ENCODE data around the gene RPH3AL.
"Not testable (repeated sequence)": the region's sequence is repeated elsewhere in the genome, so short reads cannot be mapped to it uniquely, and the experiment has no call there.

RPH3AL gene

GRCh38 chr17:320809-321385 lies 31.7 kb downstream of the RPH3AL start:
- in situ Hi-C loops (cut with MboI; ENCODE audit: low sequenced_read_pairs) = no loop called here

DNA sequence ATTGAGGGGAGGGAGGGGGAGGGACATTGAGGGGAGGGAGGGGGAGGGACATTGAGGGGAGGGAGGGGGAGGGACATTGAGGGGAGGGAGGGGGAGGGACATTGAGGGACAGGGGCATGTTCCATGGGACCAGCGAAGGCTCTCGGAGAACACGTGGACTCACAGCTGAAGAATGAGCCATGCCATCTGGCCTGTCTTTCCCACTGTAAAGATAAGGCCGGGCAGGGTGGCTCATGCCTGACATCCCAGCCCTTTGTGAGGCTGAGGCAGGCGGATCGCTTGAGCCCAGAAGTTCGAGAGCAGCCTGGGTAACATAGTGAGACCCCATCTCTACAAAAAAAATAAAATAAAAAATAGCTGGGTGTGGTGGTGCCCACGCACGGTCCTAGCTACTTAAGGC lies 32.5 kb downstream of the RPH3AL start:
- in situ Hi-C loops (cut with MboI; ENCODE audit: low sequenced_read_pairs) = no loop called here

- in situ Hi-C loops (cut with MboI; ENCODE audit: low sequenced_read_pairs) = no loop called here
Measured at GRCh38 chr17:319266-319665, 33.3 kb downstream of the RPH3AL start.

GRCh38 chr17:317070-317469 lies 35.5 kb downstream of the RPH3AL start:
- in situ Hi-C loops (cut with MboI; ENCODE audit: low sequenced_read_pairs) = not testable (repeated sequence)

GRCh38 chr17:315399-315798 lies 37.2 kb downstream of the RPH3AL start:
- in situ Hi-C loops (cut with MboI; ENCODE audit: low sequenced_read_pairs) = not testable (repeated sequence)

DNA sequence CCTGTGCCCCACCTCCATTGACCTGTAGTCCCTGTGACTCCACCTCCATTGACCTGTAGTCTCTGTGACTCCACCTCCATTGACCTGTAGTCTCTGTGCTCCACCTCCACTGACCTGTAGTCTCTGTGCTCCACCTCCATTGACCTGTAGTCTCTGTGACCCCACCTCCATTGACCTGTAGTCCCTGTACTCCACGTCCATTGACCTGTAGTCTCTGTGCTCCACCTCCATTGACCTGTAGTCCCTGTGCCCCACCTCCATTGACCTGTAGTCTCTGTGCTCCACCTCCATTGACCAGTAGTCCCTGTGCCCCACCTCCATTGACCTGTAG lies 38.0 kb downstream of the RPH3AL start:
- in situ Hi-C loops (cut with MboI; ENCODE audit: low sequenced_read_pairs) = not testable (repeated sequence)

DNA sequence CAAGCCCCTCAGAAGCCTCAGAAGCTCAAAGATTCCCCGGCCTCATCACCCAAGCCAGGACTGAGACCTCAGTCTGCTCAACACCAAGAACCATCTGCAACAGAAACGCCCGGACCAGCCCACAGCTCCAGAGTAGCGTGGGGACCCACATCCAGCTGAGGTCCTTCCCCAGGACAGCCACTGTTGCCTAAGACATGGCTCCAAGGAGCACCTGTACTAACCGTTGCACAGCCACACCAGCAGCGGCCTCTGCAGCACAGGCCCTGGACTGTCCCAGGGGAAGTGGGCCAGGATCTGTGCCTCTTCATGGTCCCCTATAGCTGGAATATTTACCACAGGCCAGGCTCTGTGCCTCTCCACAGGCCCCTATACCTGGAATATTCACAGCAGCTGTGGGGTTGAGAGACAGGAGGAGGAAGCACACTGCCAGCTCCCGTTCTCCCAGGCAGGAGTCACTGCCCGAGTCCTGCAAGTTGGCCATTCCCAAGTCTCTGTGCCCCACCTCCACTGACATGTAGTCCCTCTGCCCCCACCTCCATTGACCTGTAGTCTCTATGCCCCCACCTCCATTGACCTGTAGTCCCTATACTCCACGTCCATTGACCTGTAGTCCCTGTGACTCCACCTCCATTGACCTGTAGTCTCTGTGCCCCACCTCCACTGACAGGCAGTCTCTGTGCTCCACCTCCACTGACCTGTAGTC lies 38.5 kb downstream of the RPH3AL start:
- in situ Hi-C loops (cut with MboI; ENCODE audit: low sequenced_read_pairs) = no loop called here

DNA sequence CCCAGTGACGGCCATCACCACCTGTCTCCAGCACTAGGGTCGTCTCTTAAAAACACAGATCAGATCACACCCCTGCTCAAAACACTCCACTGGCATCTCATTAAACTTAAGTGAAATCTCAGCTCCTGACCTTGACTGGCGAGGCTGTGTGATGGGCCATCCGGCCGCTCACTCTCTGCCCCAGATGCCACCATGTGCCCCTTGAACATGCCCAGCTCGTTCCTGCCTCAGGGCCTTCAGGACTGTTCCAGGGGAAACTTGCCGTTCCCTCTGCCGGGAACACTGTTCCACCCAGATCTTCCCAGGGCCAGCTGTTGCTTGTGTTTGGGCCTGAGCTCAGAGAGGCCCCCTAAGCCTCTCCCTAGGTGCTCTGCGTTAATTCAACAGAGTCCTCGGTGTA lies 39.4 kb downstream of the RPH3AL start:
- in situ Hi-C loops (cut with MboI; ENCODE audit: low sequenced_read_pairs) = no loop called here

DNA sequence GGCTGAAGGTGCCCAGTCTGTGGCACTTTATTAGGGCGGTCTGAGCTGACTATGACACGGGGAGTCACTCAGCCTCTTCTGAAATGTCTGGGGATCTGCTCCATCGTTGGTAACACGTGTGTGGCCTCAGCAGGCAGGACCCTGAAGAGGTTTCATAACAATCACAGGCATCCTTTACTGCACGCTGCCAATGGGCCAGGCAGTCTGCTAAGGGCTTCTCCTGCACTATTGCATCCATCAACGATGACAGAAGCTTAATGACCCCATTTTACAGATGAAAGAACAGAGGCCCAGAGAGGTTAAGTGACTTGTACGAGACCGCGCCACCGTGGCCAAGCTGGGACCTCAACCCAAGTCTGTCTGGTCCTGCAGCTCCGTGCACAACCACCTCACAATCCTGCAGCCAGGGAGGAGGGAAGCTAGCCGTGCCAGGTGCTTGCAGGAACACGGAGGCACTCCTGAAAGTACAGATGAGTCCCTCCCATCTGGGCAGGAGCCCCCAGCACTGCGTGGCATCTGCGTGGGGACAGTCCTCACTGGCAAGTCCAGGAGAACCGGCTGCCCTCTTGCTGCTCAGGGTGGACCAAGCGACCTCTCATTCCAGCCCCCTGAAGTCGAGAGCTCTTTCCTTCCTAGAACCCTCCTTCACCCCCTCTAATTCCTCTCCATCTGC lies 40.0 kb downstream of the RPH3AL start:
- in situ Hi-C loops (cut with MboI; ENCODE audit: low sequenced_read_pairs) = no loop called here

DNA sequence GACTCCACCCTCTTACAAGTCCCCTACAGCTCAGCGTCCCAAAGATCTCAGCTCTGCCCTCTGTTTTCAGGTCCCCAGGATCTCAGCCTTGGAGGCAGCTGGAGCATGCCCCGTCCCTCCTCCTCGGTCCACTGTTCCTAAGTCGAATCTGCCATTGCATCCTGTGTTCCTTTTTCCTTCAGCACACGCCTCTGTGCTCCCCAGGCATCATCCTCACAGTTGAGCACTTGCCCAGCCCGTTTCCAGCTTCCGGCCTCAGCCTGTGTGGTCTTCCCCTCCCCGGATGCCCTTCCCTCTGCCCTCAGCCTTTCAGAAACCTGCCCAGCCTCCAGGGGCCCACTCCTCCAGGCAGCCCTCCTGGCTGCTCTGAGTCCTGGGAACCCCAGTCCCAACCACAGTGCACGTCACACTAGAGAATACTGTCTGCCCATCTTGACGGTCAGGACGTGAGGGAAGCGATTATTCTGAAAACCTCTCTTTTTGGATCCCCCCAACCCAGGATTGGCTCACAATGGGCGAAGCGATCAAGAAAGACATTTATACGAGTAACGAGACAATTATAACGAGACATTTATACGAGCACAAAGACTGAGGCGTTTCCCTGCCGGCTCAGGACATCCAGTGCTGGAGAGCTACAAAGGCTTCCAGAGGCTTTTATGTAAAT lies 41.4 kb downstream of the RPH3AL start:
- in situ Hi-C loops (cut with MboI; ENCODE audit: low sequenced_read_pairs) = no loop called here

- in situ Hi-C loops (cut with MboI; ENCODE audit: low sequenced_read_pairs) = no loop called here
Measured at GRCh38 chr17:310111-311010, 42.2 kb downstream of the RPH3AL start.

GRCh38 chr17:309361-309888 lies 43.2 kb downstream of the RPH3AL start:
- in situ Hi-C loops (cut with MboI; ENCODE audit: low sequenced_read_pairs) = no loop called here

GRCh38 chr17:307741-308507 lies 44.7 kb downstream of the RPH3AL start:
- in situ Hi-C loops (cut with MboI; ENCODE audit: low sequenced_read_pairs) = no loop called here

- in situ Hi-C loops (cut with MboI; ENCODE audit: low sequenced_read_pairs) = no loop called here
Measured at GRCh38 chr17:307295-307691, 45.3 kb downstream of the RPH3AL start.

DNA sequence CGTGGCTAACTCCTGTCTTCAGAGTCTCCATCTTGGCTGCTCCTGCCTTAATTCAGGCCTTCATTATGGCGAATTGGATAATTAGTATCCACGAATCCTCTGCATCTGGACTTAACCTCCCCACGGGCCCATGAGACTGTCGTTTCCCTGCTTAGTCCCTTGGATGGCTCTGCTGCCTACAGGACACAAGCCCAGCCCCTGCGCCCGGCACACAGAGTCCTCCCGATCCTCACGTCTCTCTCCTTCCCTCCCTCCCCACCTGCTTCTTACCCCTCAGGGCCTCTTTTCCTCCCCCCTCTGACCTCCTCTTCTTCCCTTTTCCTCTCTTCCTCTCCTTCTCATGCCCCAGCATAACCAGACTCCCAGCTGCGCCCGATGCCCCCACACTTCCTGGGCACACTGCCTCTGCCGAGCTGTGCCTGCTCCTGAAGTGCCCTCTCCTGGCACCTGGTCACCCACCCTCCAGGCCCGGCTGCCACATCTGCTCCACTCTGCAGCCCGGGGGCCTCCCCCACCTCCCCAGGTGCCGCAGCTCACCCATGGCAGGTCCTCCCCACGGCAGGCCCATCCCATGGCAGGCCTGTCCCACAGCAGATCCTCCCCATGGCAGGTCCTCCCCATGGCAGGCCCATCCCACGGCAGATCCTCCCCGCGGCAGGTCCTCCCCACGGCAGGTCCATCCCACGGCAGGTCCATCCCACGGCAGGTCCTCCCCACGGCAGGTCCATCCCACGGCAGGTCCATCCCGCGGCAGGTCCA lies 45.9 kb downstream of the RPH3AL start:
- in situ Hi-C loops (cut with MboI; ENCODE audit: low sequenced_read_pairs) = no loop called here

DNA sequence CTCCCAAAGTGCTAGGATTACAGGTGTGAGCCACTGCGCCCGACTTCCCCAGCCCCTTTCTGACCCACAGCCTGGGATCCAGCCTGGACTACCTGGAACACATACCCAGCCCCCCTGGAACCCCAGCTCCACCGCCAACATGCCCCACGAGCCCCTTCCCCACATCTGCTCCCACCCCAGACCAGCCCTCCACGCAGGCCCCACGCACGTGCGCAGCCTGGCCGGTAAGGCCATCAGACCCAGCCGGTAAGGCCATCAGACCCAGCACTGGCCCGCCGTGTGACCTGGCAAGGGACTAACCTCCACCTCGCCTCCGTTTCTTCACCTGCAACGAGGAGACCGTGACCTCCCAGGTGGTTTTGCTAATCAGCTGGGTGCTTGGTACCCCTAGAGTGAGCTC lies 46.5 kb downstream of the RPH3AL start:
- in situ Hi-C loops (cut with MboI; ENCODE audit: low sequenced_read_pairs) = no loop called here

DNA sequence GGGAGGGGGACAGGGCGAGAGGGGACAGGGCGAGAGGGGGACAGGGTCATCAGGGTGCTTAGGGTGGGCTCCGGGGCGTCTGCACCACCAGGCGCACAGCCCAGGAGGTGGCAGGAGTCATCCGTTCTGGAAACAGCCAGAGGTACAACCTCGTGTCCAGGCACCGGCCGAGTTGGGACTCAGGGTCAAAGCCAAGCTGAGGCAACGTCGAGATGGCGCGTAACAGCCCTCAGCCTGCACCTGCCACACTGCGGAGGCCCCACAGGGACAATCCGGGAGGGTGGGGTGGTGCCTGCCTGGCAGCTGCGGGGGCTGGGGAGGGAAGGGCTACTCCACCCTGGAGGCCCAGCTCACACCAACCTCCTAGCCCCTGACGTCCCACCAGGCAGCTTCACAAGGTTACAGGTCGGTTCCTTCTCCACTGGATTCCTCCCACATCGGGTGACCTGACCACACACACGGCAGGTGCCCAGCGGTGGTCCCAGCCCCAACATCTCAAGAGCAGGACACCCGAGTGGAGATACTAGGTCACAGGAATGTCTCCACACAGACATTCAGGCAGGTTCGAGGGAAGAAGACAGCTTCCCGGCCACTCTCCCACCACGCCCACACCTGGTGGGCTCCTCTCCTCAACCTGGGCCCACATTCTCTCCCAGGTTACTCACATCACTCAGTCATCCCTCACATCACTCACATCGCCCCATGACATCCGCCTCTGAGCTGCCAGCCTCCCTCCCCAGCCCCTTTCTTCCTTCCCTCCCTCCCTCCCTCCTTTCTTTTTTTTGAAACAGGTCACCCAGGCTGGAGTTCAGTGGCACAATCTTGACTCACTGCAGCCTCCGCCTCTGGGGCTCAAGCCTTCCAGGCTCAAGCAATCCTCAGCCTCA lies 47.3 kb downstream of the RPH3AL start:
- in situ Hi-C loops (cut with MboI; ENCODE audit: low sequenced_read_pairs) = no loop called here

DNA sequence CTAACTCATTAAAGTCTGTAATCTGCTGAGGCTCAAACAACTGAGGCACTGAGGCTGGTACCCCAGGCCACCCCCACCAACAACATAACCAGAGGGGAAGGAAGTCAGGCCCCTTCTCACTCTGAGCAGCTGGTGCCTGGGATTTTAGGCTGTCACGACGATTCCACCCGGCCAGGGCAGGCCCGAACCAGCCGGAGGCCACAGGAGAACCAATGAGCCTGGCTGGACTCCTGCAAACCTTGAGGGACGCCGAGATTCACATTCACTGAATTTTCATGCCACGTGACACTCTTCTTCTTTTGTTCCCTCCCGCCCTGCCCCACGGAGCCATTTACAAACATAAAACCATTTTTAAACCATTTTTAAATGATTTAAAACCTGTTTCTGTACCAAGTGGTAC lies 48.1 kb downstream of the RPH3AL start:
- in situ Hi-C loops (cut with MboI; ENCODE audit: low sequenced_read_pairs) = no loop called here
